ENCODE data around the gene GLP1R. TPM values are rescaled to one million over a fixed set of nuclear protein-coding genes. Genes with fewer than 3 reads are reported as not detected.

The GLP1R gene
- total RNA-seq, 2 donors from 2014 or later, result not detected

DNA sequence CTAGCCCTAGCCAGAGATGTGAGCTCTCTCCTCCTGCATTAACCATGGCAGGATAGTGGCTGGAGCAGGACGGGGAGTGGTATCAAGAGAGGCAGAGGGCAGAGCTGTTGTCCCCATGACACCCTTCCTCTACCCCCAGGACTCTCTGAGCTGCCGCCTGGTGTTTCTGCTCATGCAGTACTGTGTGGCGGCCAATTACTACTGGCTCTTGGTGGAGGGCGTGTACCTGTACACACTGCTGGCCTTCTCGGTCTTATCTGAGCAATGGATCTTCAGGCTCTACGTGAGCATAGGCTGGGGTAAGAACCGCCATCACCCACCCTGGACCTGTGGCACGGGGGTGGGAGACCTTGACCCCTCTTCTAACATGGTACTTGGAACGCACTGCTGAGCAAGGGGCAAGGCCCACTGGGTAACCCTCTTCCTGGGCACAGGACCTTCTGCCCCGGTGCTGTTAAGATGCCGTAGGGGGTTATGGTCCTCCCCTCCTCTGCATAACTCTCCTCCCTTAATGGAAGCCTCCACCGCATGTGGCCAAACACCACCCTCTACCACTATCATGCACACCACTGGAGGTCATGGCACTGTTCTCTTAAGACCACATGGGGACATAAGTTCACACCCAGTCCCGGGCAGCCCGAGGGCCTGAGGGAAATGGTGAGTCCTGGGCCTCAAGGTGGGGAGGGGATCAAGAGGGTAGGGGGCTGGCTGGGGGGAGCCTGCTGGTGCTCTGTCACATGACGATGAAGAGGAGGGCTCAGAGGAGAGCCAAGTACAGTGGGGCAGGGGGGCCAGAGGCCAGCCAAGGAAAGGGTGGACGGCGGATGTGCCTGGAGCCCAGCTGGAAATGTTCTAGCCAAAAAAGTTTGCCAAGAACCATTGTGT, 25.1 kb downstream of the GLP1R start:
- DNase-seq (ENCODE audit: low spot score) (no peak), ATAC-seq (ENCODE audit: insufficient number of reproducible peaks, low FRiP score, low read depth) (no peak)
- Histone ChIP-seq H3K4me1 (ENCODE audit: control insufficient read depth in 1 of 2, low read depth in 2 of 2) (no peaks in the 10 kb centered on the region), H3K27ac (no peak overlapping the region), H3K4me3 (no peak overlapping the region), H3K27me3 (replicated peaks; ENCODE audit: insufficient read depth) (no peaks in the 10 kb centered on the region), H3K36me3 (no peaks in the 10 kb centered on the region), H3K9me3 (no peaks in the 10 kb centered on the region)
- TF ChIP-seq CTCF (IDR thresholded peaks at IDR 0.05), result no peak

- Histone ChIP-seq H3K27me3 (replicated peaks; ENCODE audit: insufficient read depth) (no peaks in the 10 kb centered on the region), H3K36me3 (no peaks in the 10 kb centered on the region), H3K9me3 (no peaks in the 10 kb centered on the region), H3K4me1 (ENCODE audit: control insufficient read depth in 1 of 2, low read depth in 2 of 2) (no peaks in the 10 kb centered on the region), H3K27ac (no peak overlapping the region), H3K4me3 (no peak overlapping the region)
- DNase-seq (ENCODE audit: low spot score) (no peak), ATAC-seq (ENCODE audit: insufficient number of reproducible peaks, low FRiP score, low read depth) (no peak)
- no peak for TF ChIP-seq CTCF (IDR thresholded peaks at IDR 0.05)
These were observed 25.9 kb downstream of the GLP1R start for GRCh38 chr6:39074486-39074885.

- Histone ChIP-seq H3K4me1 (ENCODE audit: control insufficient read depth in 1 of 2, low read depth in 2 of 2) (no peaks in the 10 kb centered on the region), H3K4me3 (no peak overlapping the region), H3K27me3 (replicated peaks; ENCODE audit: insufficient read depth) (no peaks in the 10 kb centered on the region), H3K27ac (no peak overlapping the region), H3K9me3 (no peaks in the 10 kb centered on the region), H3K36me3 (no peaks in the 10 kb centered on the region)
- no peak for TF ChIP-seq CTCF (IDR thresholded peaks at IDR 0.05)
- ATAC-seq (ENCODE audit: insufficient number of reproducible peaks, low FRiP score, low read depth) (no peak), DNase-seq (ENCODE audit: low spot score) (no peak)
These were observed 26.6 kb downstream of the GLP1R start for GRCh38 chr6:39075010-39075686.

- no peak for ATAC-seq (ENCODE audit: insufficient number of reproducible peaks, low FRiP score, low read depth)
- no peaks in the 10 kb centered on the region for H3K9me3 ChIP-seq
These were observed 27.4 kb downstream of the GLP1R start for GRCh38 chr6:39075807-39076622.

More at GRCh38 chr6:39075807-39076622, 27.4 kb downstream of the GLP1R start:
- Histone ChIP-seq H3K36me3 (no peaks in the 10 kb centered on the region), H3K27ac (no peak overlapping the region), H3K4me1 (ENCODE audit: control insufficient read depth in 1 of 2, low read depth in 2 of 2) (no peaks in the 10 kb centered on the region), H3K4me3 (no peak overlapping the region), H3K27me3 (replicated peaks; ENCODE audit: insufficient read depth) (no peaks in the 10 kb centered on the region)
- no peak for TF ChIP-seq CTCF (IDR thresholded peaks at IDR 0.05)
- DNase-seq (ENCODE audit: low spot score), result no peak
